OCI-LY3 (cell line): Measurements from ENCODE around the gene TSACC.

ENCODE experiments used
- H2AFZ ChIP-seq: fragments of 200-600, 300-600 bp; shearing (Covaris generic); 2 replicates; pipeline ENCODE4 v1.6.0; 2014; ENCODE audit warnings: antibody characterized with exemption, low read depth, low read length
- H3K27ac ChIP-seq: fragments of 200-600, 300-600 bp; sonication (generic); 2 replicates; pipeline ENCODE4 v1.5.1; 2014; ENCODE audit warnings: mild to moderate bottlenecking, low read length, moderate library complexity, mixed read lengths
- H3K27me3 ChIP-seq: fragments of 200-600, 300-600 bp; sonication (generic); 2 replicates; pipeline ENCODE4 v1.6.1; 2014; ENCODE audit warnings: low read depth, low read length, mixed read lengths
- H3K36me3 ChIP-seq: fragments of 200-600, 300-600 bp; sonication (generic); replicated peaks from 2 replicates; pipeline ENCODE3; 2014; ENCODE audit warnings: low read depth, low read length, mixed read lengths
- H3K4me1 ChIP-seq: fragments of 300-600, 200-600 bp; sonication (generic); 2 replicates; pipeline ENCODE4 v1.6.1; 2014; ENCODE audit warnings: low read length, mixed read lengths
- H3K4me2 ChIP-seq: fragments of 200-600, 300-600 bp; sonication (generic); 2 replicates; pipeline ENCODE4 v1.6.1; 2014; ENCODE audit warnings: low read length, mixed read lengths
- H3K4me3 ChIP-seq: fragments of 300-600, 200-600 bp; sonication (generic); 2 replicates; pipeline ENCODE4 v1.5.1; 2014; ENCODE audit warnings: antibody characterized with exemption, mild to moderate bottlenecking, low read length, moderate library complexity
- H3K79me2 ChIP-seq: fragments of 300-600, 200-600 bp; shearing (Covaris generic); 2 replicates; pipeline ENCODE4 v1.6.1; 2014; ENCODE audit warnings: mild to moderate bottlenecking, low read length, mixed read lengths
- H3K9ac ChIP-seq: fragments of 300-600, 200-600 bp; shearing (Covaris generic); 2 replicates; pipeline ENCODE4 v1.6.0; 2014; ENCODE audit warnings: mild to moderate bottlenecking, low read length, moderate library complexity
- H3K9me3 ChIP-seq: fragments of 200-600, 300-600 bp; shearing (Covaris generic); 2 replicates; pipeline ENCODE4 v1.6.1; 2014; ENCODE audit warnings: low read length, mixed read lengths; ENCODE audit not compliant: insufficient read depth
- H4K20me1 ChIP-seq: fragments of 200-600, 300-600 bp; sonication (generic); 2 replicates; pipeline ENCODE4 v1.6.1; 2016; ENCODE audit warnings: low read length, mixed read lengths; ENCODE audit not compliant: insufficient read depth
- EZH2phosphoT487 ChIP-seq: fragments of 200-600 bp; shearing (Covaris generic); IDR thresholded peaks from 2 replicates; pipeline ENCODE4 v1.6.1; 2018; ENCODE audit warnings: antibody characterized with exemption, mixed run types, low read depth
- TF ChIP-seq, protein P1 (sequence below): fragments of 200-600, 300-600 bp; sonication (generic); IDR thresholded peaks from 2 replicates; pipeline ENCODE4 v1.5.1; 2014; ENCODE audit warnings: antibody characterized with exemption, low read length, low read depth

Gene TSACC

DNA sequence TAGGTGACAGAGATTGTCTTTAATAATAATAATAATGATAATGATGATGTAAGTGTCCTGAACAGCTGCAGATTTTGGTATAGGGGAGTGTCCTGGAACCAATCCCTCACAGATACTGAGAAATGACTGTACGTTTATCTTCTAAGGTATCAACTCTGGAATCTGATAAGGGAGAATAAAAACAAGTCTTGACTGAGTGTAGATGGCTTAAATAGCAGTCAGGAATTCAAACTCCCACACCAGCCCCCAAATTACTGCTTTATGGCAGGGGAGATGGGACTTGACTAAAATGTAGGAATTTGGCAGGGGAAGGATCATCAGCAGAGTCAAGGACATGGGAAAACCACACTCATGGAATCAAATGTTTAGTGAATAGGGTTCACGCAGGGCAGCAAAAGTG is 33.1 kb upstream of the TSACC start:
- Histone ChIP-seq H3K4me2 (no peak overlapping the region), H3K36me3 (peaks cover 36% of the 10 kb centered on the region), H3K27ac (no peak overlapping the region), H3K9ac (no peak overlapping the region), H2AFZ (no peak overlapping the region), H3K79me2 (no peaks in the 10 kb centered on the region), H3K4me3 (no peak overlapping the region), H3K9me3 (no peaks in the 10 kb centered on the region), H4K20me1 (no peaks in the 10 kb centered on the region), H3K27me3 (no peaks in the 10 kb centered on the region), H3K4me1 (no peaks in the 10 kb centered on the region)
- no peak for TF ChIP-seq EZH2phosphoT487
- TF ChIP-seq, protein P1, sequence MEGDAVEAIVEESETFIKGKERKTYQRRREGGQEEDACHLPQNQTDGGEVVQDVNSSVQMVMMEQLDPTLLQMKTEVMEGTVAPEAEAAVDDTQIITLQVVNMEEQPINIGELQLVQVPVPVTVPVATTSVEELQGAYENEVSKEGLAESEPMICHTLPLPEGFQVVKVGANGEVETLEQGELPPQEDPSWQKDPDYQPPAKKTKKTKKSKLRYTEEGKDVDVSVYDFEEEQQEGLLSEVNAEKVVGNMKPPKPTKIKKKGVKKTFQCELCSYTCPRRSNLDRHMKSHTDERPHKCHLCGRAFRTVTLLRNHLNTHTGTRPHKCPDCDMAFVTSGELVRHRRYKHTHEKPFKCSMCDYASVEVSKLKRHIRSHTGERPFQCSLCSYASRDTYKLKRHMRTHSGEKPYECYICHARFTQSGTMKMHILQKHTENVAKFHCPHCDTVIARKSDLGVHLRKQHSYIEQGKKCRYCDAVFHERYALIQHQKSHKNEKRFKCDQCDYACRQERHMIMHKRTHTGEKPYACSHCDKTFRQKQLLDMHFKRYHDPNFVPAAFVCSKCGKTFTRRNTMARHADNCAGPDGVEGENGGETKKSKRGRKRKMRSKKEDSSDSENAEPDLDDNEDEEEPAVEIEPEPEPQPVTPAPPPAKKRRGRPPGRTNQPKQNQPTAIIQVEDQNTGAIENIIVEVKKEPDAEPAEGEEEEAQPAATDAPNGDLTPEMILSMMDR: no peak

- Histone ChIP-seq H3K36me3 (peaks cover 52% of the 10 kb centered on the region), H3K9ac (no peak overlapping the region), H3K4me3 (no peak overlapping the region), H3K9me3 (no peaks in the 10 kb centered on the region), H3K4me2 (no peak overlapping the region), H3K4me1 (no peaks in the 10 kb centered on the region), H2AFZ (no peak overlapping the region), H3K27ac (no peak overlapping the region), H3K27me3 (no peaks in the 10 kb centered on the region), H4K20me1 (no peaks in the 10 kb centered on the region), H3K79me2 (no peaks in the 10 kb centered on the region)
- TF ChIP-seq, protein P1: no peak
- TF ChIP-seq EZH2phosphoT487: no peak
These were observed 30.2 kb upstream of the TSACC start for GRCh38 chr1:156308078-156308477.

DNA sequence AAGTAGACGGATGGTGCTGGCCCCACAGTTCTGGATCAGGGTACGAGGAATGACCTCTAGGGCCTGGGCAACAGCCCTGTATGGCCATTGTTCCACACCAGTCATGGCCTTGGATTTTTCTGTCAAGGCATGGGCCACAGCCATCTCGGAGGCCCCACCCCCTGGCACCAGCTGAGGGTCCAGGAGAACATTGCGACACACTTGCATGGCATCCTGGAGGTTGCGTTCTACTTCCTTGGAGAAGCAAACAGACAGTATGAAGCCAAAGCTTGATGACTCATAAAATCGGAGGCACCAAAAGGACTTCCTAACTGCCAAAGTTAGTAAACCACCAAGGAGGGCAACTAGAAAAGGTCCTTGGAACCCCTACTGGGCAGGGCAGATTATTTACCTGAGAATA is 27.4 kb upstream of the TSACC start:
- Histone ChIP-seq H3K9me3 (no peaks in the 10 kb centered on the region), H3K4me3 (no peak overlapping the region), H4K20me1 (no peaks in the 10 kb centered on the region), H3K4me1 (no peaks in the 10 kb centered on the region), H3K4me2 (no peak overlapping the region), H3K9ac (no peak overlapping the region), H3K27ac (no peak overlapping the region), H3K27me3 (no peaks in the 10 kb centered on the region), H3K36me3 (peaks cover 62% of the 10 kb centered on the region), H3K79me2 (no peaks in the 10 kb centered on the region), H2AFZ (no peak overlapping the region)
- TF ChIP-seq, protein P1: no peak

- no peak overlapping the region for H3K9ac ChIP-seq
- H3K36me3 ChIP-seq: peaks cover 80% of the 10 kb centered on the region
- TF ChIP-seq, protein P1: no peak
- no peaks in the 10 kb centered on the region for H3K4me1 ChIP-seq
- no peaks in the 10 kb centered on the region for H3K27me3 ChIP-seq
- H3K4me3 ChIP-seq: no peak overlapping the region
- H2AFZ ChIP-seq: no peak overlapping the region
- no peak overlapping the region for H3K27ac ChIP-seq
- no peaks in the 10 kb centered on the region for H3K9me3 ChIP-seq
- no peak overlapping the region for H3K4me2 ChIP-seq
- no peaks in the 10 kb centered on the region for H3K79me2 ChIP-seq
- H4K20me1 ChIP-seq: no peaks in the 10 kb centered on the region
These were observed 21.4 kb upstream of the TSACC start for GRCh38 chr1:156316909-156317308.
